Measurements from ENCODE around the gene MYBPC3.

DNA sequence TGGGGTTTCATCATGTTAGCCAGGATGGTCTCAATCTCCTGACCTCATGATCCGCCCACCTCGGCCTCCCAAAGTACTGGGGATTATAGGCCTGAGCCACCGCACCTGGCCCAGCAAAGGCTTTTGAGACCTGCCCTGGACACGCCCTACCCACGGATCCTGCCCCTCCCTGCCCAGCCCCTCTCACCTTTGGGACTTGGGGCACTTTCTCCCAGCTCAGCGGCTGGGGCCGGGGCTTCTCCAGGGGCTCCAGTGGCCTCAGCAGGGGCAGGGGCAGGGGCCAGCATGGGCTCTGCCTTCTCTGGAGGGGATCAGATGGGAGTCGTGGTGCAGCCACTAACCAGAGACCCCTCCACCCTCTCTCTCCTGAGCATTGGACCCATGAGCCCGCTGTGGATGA, 2.2 kb downstream of the MYBPC3 start:
- TF ChIP-seq POLR2A (IDR thresholded peaks at IDR 0.05): no peak
- no peak for TF ChIP-seq CTCF (IDR thresholded peaks at IDR 0.05)

All from thyroid gland (tissue), 4 donors.